GM21360 (cell line): ENCODE measurements around the gene AHSG.

Source experiments
- ATAC-seq: cut with Tn5 transposase; IDR thresholded peaks from one replicate; pipeline ENCODE4 v1.9.1; 2021; ENCODE audit warnings: mild to moderate bottlenecking, moderate library complexity; ENCODE audit not compliant: unreplicated experiment

The AHSG gene

DNA sequence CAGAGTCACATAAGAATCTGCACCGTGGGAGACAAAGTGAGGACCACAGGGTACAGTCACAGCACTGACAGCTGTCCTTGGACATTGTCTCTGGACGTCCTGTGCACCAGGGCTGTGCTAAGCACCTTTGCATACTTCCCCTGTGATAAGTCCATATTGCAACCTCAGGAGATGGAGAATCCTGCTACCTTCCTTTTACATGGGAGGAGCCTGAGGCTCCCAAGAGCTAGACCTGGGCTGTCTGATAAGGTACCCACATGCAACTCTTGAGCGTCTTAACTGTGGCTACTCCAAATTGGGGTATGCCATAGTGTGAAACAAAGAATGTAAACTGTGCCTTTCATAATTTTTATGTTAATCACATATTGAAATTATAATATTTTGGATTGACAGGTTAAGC lies 24.8 kb downstream of the AHSG start:
- ATAC-seq = no peak

DNA sequence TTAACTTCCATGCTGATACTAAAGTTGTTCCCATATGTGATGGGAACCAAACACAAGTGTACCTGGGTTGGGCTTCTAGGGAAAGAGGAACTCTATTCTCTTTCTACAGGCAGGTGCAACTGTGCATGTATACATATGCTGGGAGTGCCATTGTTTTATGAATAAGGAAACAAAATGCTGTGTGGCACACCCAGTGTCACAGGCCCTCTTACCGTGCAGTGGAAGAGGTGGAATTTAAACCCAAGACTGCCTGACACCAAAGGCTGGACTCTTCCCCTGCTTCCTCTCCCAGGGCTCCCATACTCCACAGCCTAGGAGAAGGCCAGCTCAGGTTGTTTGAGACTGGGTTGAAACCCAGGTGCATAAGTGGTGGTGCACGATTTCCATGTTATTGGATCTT lies 25.4 kb downstream of the AHSG start:
- no peak for ATAC-seq

DNA sequence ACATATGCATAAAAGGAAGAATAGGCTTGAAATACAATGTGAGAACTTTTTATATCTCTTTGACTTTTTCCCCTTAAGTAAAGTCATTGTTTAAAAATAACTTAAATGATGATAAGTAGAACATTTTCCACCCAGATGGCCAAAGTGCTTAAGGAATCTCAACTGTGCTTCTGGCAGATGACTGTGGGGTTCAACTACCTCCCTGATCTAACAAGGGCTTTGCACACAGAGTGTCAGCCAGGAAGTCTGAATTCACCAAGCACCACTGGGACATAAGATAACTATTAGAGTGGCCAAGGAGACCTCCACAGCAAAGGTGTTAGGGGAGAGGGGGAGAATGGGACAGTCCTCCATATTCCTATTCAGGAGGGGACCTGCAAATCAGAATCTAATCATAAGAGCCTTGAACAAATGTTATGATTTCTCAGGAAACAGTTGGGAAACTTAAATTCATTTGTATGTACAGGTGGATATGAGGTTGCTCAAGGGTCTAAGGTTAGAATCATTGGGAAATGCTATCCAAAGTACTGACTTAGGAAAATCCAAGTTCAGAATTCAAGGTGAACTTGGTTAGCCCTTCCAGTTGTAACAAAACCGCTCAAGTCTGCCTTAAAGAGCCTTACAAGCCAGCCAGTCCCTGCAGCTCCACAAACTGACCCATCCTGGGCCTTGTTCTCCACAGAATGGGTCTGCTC lies 27.1 kb downstream of the AHSG start, which contains the start of gene FETUB:
Gene FETUB (plus strand): TSS at position 622 of the 695 bp plus-strand sequence. CDS start 62 bp downstream, at position 684.
- no peak for ATAC-seq

- ATAC-seq = no peak
Observed at GRCh38 chr3:186640473-186640818, 27.6 kb downstream of the AHSG start.

DNA sequence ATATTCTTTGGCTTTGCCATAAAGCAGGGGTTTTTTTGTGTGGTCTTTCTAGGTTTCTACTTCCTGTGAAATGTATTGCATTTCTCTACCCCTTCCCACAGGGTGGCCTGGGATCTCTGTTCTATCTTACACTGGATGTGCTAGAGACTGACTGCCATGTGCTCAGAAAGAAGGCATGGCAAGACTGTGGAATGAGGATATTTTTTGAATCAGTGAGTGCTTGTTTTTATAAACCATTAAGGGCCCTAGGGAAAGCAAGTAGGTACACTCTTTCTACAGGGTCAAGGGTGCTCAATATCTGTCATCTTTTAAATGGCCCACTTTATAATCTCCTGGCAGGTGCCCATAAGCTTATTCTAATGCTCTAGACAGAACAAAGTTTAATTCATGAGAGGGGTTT lies 28.1 kb downstream of the AHSG start:
- no peak for ATAC-seq

DNA sequence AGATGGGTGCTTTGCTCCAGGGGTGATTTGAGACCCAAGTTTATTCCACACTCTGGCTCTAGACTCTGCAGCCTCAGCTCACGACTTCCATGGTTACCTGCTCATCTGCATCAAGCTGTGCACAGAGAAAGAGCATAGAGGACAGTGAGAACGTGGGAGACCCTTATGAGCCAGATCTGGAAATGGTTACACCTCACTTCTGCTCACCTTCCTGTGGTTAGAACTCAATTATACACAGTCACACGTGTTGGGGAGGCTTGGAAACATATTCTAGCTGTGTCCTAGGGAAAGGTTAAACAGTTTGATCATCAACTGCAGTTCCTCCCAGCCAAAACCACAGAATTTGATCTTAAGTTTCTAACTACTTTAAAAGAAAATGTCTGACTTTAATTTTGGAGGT lies 29.2 kb downstream of the AHSG start:
- no peak for ATAC-seq

GRCh38 chr3:186643493-186643892 lies 30.6 kb downstream of the AHSG start:
- ATAC-seq = no peak

GRCh38 chr3:186644683-186645082 lies 31.8 kb downstream of the AHSG start:
- no peak for ATAC-seq

- ATAC-seq = no peak
Observed at GRCh38 chr3:186646106-186646505, 33.2 kb downstream of the AHSG start.

DNA sequence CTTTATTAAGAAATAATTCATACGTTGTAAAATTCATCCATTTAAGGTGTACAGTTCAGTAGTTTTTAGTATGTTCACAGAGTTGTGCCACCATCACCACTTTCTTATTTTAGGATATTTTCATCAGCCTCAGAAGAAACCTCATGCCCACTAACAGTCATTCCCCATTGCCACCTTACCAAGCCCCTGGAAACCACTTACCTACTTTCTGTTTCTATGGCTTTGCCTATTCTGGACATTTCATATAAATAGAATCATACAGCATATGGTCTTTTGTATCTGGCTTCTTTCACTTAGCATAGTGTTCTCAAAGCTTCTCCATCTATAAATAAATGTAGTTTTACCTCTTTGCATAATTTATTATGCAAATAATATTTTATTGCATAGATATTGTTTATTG lies 34.0 kb downstream of the AHSG start:
- no peak for ATAC-seq

DNA sequence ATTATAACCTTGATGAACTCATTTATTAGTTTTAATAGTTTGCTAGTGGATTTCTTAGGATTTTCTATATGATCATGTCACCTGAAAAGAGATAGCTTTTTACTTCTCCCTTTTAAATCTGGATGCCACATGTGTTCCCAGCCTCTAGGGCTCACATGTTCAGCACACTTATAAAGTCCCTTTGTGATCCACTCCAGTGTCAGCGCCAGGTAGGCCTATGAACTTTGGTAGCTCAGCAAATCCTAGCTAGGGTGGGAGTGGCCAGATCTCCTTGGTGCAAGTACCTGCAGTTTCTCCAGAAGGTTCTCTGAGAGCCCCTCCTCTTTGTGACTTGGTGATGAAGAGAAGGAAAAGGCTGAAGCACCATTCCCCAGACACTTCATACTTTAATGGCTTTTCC lies 36.0 kb downstream of the AHSG start:
- ATAC-seq = no peak

GRCh38 chr3:186651678-186652215 lies 38.9 kb downstream of the AHSG start:
- no peak for ATAC-seq

DNA sequence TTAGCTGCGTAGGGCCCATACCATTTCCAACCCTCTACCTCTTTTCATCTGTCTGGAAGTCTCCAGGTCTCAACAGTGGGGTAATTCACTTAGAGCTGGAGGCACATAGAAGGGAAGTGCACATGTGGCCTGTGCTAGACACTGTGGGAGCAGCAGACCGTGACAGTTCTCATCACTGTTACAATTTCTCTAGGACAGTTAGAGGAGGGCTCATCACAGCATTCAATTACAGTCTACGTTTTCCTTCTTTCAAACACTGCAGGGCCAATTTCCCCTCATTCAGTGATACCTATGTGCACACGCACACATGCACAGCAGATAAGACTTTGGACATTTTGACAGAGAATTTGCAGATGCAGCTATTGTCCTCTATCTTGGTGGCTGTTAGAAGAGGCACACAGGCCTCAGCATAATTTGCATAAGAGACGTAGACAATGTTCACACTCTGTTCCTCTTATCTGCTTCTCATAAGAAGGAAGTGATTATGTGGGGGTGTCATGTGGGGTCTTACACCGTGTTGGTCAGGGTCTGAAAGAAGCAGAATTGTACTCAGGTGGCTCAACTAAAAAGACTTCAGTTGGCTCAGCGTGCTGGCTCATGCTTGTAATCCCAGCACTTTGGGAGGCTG lies 40.3 kb downstream of the AHSG start:
- ATAC-seq = peak; percentile 91

DNA sequence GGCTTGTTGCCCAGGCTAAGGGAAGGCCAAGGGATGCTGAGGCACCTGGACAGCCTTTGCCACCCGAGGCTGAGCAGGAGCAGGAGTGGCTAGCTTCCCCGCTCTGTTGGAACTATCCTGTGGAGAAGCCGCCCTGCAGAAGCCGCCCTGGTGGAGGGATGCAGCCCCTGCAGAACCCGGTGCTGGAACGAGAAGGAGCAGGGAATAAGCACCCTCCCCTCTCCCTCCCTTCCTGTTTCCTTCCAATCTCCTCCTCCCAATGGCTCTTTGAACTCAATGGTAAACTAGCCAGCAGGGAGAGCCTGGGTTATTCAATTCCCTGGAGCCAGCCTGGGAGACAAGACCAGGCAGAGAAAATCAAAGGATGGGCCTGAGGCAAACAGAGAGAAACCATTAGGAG lies 41.1 kb downstream of the AHSG start:
- ATAC-seq = no peak

DNA sequence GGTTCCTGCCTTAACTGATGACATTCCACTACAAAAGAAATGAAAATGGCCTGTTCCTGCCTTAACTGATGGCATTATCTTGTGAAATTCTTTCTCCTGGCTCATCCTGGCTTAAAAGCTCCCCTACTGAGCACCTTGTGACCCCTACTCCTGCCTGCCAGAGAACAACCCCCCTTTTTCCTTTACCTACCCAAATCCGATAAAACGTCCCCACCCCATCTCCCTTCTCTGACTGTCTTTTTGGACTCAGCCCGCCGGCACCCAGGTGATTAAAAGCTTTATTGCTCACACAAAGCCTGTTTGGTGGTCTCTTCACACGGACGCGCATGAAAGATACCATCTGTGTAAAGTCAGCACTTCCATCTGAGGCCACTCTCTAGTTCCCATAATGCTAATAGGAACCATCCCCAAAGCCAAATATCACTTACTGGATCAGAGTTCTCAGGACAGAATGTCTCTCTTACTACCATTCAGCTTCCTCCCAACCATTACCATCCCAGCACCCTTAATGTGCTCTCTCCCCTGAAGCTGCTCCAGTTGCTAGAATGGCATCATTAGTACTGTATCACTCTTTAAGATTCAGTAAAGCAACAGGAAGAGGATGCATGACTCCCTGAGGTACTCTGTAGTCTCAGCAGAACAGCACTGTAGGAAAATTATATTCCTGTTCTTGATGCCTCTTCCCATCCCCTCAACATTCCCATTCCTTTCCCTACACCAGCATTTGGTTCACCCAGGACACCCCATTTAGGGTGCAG lies 50.7 kb downstream of the AHSG start:
- no peak for ATAC-seq

DNA sequence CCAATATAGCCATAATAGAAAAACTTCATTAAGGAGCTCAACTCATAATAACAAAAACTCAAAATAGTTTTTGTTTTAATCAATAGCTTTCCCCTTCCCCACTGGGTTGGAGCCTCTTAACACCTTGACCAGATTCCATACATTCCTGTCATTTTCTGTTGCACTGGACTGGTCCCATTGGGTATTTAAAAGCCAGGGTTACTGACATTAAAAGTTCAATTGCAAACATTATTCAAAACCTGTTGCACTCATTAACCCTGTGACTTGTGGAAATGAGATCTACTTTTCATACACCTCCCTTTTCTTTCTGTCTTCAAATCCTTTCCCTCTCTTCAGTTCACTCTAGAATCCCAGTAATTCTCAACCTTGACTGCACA lies 51.2 kb downstream of the AHSG start:
- ATAC-seq = no peak

DNA sequence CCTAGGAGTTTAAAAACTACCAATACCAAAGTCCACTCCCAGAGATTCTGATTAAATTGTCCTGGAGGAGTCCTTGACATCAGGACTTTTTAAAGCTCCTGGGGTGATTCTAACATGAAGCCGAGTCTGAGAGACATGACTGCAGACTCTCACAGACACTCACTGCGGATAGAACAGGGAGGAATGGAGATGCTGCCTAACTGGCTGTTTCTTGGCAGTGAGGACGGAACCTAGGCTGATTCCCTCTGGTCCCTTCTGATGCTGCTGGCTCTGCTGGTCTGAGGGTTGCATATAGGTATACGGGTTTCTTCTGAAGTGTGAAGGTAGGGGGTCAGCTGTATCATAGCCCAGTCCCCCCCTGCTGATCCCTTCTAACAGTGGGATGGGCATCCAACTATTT lies 51.6 kb downstream of the AHSG start:
- no peak for ATAC-seq

GRCh38 chr3:186665625-186666188 lies 52.8 kb downstream of the AHSG start, which contains the start of gene HRG:
Gene HRG, plus strand, starts transcription at chr3:186666014. Its CDS starts 18 bp downstream, at chr3:186666032.
- no peak for ATAC-seq

DNA sequence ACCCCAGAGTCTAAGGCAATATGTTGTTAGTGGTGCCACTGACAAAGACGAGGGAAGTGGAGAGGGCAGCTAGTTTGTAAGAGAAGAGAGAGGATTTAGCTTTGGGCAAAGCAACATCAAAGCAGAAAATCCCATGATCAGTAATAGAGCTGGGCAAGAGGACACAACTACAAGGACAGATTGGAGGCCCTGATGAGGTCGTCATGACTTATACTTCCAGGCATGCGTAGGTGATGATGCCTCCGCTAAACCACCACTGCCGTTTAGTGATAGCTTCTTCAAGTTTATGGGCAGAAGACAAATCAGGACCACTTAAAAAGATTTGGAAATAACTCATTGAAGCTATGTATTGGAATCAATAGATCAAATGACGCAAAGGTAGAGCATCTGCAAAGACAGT lies 55.6 kb downstream of the AHSG start:
- no peak for ATAC-seq

- no peak for ATAC-seq
Observed at GRCh38 chr3:186669378-186670084, 56.7 kb downstream of the AHSG start.

DNA sequence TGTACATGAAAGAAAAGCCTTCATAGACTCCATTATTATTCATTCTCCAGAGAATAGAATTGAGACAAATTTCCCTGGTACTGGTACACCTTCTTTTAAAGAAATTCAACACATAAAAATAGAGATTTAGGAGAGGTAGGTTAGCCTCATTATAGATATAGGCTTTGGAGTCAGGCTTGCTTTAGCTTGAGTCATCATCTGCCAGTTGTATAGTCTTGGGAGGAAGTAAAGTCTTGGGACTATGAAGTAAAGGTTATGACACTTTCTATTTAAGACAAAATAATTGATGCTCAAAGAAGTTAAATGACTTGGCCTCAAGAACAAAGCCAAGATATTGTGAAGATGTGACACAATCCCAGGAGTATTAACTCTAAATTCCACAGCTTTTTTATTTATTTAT lies 57.3 kb downstream of the AHSG start:
- no peak for ATAC-seq
